Measurements from ENCODE around the gene EP400.

Gene EP400

DNA sequence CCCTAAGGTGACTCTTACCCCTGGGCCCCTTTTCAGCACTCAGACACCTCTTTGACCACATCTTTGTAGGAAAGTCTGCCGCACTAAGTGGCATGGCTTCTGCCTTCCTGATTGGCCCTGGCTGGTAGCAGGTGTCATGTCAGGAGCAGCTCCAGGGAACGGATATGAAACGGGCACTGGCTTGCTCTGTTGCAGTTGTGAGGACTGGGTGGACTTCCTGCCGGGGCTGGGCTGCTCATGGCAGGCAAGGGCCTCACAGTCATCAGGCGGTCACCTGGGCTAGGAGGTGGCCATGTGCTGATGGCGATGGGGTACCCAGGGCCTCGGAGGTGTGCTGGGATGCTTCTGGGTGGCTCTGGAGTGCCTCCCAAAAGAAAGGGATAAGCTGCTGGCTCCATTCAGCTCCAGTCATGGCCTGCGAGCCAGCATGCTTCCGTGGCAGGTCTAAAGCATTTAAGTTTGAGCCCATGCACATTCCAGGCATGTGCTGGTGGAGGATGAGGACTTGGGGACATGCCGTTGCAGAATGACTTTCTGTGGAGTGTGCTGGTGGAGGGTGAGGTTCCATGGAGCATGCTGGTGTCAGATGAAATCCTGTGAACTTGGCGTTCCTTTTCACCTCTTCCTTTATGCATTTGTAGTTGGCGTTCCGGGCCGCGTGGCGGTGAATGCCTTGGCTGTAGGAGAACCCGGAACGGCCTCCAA lies 77.2 kb downstream of the EP400 start:
- TF ChIP-seq, protein P1, sequence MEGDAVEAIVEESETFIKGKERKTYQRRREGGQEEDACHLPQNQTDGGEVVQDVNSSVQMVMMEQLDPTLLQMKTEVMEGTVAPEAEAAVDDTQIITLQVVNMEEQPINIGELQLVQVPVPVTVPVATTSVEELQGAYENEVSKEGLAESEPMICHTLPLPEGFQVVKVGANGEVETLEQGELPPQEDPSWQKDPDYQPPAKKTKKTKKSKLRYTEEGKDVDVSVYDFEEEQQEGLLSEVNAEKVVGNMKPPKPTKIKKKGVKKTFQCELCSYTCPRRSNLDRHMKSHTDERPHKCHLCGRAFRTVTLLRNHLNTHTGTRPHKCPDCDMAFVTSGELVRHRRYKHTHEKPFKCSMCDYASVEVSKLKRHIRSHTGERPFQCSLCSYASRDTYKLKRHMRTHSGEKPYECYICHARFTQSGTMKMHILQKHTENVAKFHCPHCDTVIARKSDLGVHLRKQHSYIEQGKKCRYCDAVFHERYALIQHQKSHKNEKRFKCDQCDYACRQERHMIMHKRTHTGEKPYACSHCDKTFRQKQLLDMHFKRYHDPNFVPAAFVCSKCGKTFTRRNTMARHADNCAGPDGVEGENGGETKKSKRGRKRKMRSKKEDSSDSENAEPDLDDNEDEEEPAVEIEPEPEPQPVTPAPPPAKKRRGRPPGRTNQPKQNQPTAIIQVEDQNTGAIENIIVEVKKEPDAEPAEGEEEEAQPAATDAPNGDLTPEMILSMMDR (IDR thresholded peaks at IDR 0.05; ENCODE audit: insufficient read depth, missing control alignments) = no peak
- DNase-seq (ENCODE audit: insufficient read length, low spot score) (no peak), FAIRE-seq (no peak)

DNA sequence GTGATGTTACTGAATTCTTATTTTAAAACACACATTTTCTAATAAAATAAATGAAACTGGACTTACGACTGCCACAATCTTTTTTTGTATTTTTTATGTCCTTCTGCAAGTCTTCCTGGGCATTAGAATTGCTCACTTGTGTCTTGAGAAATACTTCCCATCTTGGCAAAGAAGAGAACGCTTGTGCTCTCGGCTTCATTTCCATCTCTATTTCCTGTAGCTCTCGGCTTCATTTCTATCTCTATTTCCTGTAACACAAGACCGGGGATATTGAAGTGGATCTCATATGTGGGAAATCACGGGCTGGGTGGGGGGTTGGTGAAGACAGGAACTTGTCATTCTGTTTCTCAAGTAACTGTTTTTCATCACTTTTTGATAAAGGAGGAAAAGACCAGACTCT lies 77.9 kb downstream of the EP400 start:
- TF ChIP-seq, protein P1 (IDR thresholded peaks at IDR 0.05; ENCODE audit: insufficient read depth, missing control alignments) = no peak
- no peak for DNase-seq (ENCODE audit: insufficient read length, low spot score)
- FAIRE-seq = no peak

DNA sequence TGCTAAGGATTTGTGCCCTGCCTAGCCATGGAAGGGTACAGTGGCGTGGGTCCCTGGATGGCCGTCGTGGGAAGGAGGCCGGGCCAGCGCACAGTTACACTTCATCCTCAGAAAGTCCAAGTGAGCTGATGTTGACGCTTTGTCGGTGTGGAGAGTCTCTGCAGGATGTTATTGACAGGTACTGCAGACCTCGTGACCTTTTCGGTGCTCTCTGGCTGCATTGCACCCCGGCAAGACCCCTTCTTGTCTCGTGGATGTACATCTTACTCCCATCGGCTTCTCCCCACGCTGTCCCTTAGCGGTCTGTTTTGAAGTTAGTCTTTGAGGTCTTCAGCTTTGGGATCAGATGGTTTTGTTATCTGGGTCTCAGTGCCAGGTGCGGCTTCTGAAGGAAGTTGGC lies 78.4 kb downstream of the EP400 start:
- TF ChIP-seq, protein P1 (IDR thresholded peaks at IDR 0.05; ENCODE audit: insufficient read depth, missing control alignments) = no peak
- FAIRE-seq = no peak
- no peak for DNase-seq (ENCODE audit: insufficient read length, low spot score)

DNA sequence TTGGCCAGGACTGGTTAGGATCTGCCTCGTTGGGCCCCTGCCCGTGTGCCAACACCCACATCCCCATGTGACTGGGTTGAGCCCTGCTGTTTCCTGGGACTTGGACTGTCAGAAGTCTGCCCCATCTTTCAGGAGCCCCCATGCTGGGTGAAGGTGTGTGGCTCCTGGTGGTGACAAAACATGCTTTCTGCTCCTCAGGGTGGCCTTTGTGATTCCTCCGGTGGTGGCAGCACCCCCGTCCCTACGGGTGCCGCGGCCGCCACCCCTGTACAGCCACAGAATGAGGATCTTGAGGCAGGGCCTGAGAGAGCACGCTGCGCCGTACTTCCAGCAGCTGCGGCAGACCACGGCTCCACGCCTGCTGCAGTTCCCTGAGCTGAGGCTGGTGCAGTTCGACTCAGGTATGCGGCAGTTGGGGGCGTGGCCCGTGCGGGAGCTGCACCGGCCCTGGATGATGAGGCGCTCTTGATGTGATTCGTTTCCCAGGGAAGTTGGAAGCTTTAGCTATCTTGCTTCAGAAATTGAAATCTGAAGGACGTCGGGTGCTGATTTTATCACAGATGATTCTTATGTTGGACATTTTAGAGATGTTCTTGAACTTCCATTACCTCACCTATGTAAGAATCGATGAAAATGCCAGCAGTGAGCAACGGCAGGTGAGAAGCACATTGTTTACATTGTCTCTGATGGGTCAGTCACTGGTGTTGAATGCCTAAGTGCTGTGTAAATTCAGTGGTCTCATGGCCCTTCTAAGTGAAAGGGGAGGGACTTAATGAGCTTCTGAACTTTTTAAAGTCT lies 80.0 kb downstream of the EP400 start:
- TF ChIP-seq, protein P1 (IDR thresholded peaks at IDR 0.05; ENCODE audit: insufficient read depth, missing control alignments) = no peak
- DNase-seq (ENCODE audit: insufficient read length, low spot score) = no peak
- FAIRE-seq = no peak

DNA sequence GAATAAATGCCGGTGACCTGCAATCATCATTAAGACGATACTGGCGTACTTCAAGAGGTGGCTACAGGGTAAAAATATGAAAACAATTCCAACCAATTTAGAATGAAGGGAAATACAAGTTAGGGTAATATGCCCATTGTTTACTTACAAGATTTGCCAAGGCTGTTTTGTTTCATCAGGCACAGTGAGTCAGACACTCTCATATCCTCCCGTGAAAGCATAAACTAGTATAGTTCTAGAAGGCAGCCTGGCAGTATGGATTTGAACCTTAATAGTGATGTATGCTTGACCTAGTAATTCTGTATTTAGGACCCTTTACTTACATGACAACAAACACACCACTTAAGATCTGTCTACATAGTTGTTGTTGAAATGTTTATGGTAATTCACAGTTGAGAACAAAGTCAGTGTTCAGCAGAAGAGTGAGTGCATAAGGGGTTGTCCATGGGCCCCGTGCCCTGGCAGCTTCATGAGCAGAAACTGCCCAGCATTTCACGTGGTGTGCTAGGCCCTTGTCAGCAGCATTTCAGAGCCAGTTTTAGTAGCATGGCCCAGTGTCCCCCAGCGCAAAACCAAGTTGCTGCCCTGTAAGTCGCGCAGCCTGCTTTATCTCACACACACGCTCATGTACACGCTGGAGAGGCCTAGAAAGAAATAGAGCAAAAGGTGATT lies 80.8 kb downstream of the EP400 start:
- FAIRE-seq (no peak), DNase-seq (ENCODE audit: insufficient read length, low spot score) (no peak)
- TF ChIP-seq, protein P1 (IDR thresholded peaks at IDR 0.05; ENCODE audit: insufficient read depth, missing control alignments) = no peak

DNA sequence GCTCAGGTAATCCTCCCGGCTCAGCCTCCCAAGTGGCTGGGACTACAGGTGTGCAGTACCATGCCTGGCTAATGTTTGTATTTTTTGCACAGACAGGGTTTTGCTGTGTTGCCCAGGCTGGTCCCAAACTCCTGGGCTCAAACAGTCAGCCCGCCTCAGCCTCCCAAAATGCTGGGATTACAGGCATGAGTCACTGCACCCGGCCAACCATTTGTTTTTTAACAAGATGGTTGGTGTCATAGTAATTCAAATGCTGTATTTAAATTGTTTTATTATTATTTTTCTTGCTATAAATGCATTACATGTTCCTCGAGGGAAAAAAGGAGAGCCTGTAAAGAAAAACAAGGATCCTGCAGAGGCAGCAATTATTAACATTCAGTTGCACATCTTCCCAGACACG lies 83.9 kb downstream of the EP400 start:
- TF ChIP-seq, protein P1 (IDR thresholded peaks at IDR 0.05; ENCODE audit: insufficient read depth, missing control alignments) = no peak
- FAIRE-seq = no peak
- no peak for DNase-seq (ENCODE audit: insufficient read length, low spot score)
